GM21529 (cell line): Measurements from ENCODE around the gene GPX8.

Source experiments
- ATAC-seq: cut with Tn5 transposase; IDR thresholded peaks from one replicate; pipeline ENCODE4 v1.9.1; 2021; ENCODE audit not compliant: unreplicated experiment

The GPX8 gene

GRCh38 chr5:55159763-55160492 lies at the start of gene GPX8:
GPX8 (plus strand) TSS chr5:55160171; CDS start chr5:55160193, 22 bp downstream.
- ATAC-seq, result no peak

GRCh38 chr5:55110217-55110616 lies 49.8 kb upstream of the GPX8 start:
- no peak for ATAC-seq

GRCh38 chr5:55113327-55113726 lies 46.6 kb upstream of the GPX8 start:
- ATAC-seq, result no peak

GRCh38 chr5:55114061-55114460 lies 45.9 kb upstream of the GPX8 start:
- ATAC-seq, result no peak

GRCh38 chr5:55123365-55123764 lies 36.6 kb upstream of the GPX8 start:
- ATAC-seq, result no peak

- ATAC-seq, result no peak
Measured at GRCh38 chr5:55134053-55134722, 25.8 kb upstream of the GPX8 start.

GRCh38 chr5:55136521-55136920 lies 23.4 kb upstream of the GPX8 start:
- ATAC-seq, result no peak

- ATAC-seq, result no peak
Measured at GRCh38 chr5:55140908-55141665, 18.9 kb upstream of the GPX8 start.

GRCh38 chr5:55141945-55142690 lies 17.9 kb upstream of the GPX8 start:
- no peak for ATAC-seq

- no peak for ATAC-seq
Measured at GRCh38 chr5:55143624-55144023, 16.3 kb upstream of the GPX8 start.

GRCh38 chr5:55146080-55146479 lies 13.9 kb upstream of the GPX8 start:
- no peak for ATAC-seq

GRCh38 chr5:55146543-55147151 lies 13.3 kb upstream of the GPX8 start:
- ATAC-seq, result peak; percentile 90

- ATAC-seq, result no peak
Measured at GRCh38 chr5:55149308-55149795, 10.6 kb upstream of the GPX8 start.

GRCh38 chr5:55151923-55152842 lies 7.8 kb upstream of the GPX8 start:
- ATAC-seq, result no peak

- ATAC-seq, result no peak
Measured at GRCh38 chr5:55154873-55155272, 5.1 kb upstream of the GPX8 start.

GRCh38 chr5:55160493-55161209 lies 680 bp downstream of the GPX8 start:
- no peak for ATAC-seq

GRCh38 chr5:55162666-55163065 lies 2.7 kb downstream of the GPX8 start:
- ATAC-seq, result no peak

GRCh38 chr5:55171471-55171870 lies 11.5 kb downstream of the GPX8 start:
- ATAC-seq, result no peak
